PFSK-1 (cell line): ENCODE results near the gene ING1.

Experiments
- POLR2AphosphoS5 ChIP-seq: IDR thresholded peaks from 2 replicates; pipeline ENCODE4 v1.6.1; 2012; ENCODE audit warnings: low read depth, mild to moderate bottlenecking, control low read depth, low read length, moderate library complexity
- TAF1 ChIP-seq: IDR thresholded peaks from 2 replicates; pipeline ENCODE4 v1.6.1; 2012; ENCODE audit warnings: low read length, control low read depth, borderline replicate concordance; ENCODE audit not compliant: insufficient read depth
- TF ChIP-seq, protein P1 (sequence below), 2 experiments: IDR thresholded peaks; 2 replicates each; pipeline versions ENCODE4 v1.6.1 to v1.8.0; 2011 to 2012; ENCODE audit warnings: low read depth in 2 of 2, low read length in 2 of 2, control low read depth in 1 of 2, inconsistent platforms in 1 of 2, mild to moderate bottlenecking in 1 of 2, moderate library complexity in 1 of 2; ENCODE audit not compliant: insufficient read depth in 1 of 2

DNA sequence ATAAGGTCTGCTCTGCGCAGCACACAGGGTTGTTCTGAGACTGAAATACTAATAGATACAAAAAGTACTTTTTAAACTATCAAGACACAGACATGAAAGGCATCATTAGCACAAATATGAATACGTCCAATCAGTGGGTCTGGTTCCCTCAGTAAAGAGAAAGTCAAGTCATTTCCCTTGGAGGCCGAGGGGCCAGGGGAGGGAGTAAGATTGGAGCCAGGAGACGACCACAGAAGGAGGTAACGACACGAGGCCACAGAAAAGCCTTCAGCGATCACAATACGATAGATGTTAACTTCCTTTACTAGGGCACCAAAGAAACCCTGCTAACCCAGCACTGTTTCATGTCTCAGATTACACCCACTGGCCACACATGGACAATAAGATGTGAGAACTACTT is 12.9 kb upstream of the ING1 start:
- no peak for TF ChIP-seq POLR2AphosphoS5
- TF ChIP-seq TAF1: no peak
- TF ChIP-seq, protein P1, sequence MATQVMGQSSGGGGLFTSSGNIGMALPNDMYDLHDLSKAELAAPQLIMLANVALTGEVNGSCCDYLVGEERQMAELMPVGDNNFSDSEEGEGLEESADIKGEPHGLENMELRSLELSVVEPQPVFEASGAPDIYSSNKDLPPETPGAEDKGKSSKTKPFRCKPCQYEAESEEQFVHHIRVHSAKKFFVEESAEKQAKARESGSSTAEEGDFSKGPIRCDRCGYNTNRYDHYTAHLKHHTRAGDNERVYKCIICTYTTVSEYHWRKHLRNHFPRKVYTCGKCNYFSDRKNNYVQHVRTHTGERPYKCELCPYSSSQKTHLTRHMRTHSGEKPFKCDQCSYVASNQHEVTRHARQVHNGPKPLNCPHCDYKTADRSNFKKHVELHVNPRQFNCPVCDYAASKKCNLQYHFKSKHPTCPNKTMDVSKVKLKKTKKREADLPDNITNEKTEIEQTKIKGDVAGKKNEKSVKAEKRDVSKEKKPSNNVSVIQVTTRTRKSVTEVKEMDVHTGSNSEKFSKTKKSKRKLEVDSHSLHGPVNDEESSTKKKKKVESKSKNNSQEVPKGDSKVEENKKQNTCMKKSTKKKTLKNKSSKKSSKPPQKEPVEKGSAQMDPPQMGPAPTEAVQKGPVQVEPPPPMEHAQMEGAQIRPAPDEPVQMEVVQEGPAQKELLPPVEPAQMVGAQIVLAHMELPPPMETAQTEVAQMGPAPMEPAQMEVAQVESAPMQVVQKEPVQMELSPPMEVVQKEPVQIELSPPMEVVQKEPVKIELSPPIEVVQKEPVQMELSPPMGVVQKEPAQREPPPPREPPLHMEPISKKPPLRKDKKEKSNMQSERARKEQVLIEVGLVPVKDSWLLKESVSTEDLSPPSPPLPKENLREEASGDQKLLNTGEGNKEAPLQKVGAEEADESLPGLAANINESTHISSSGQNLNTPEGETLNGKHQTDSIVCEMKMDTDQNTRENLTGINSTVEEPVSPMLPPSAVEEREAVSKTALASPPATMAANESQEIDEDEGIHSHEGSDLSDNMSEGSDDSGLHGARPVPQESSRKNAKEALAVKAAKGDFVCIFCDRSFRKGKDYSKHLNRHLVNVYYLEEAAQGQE (IDR thresholded peaks at IDR 0.05; ENCODE audit: insufficient read depth in 1 of 2, low read depth in 2 of 2, low read length in 2 of 2): no peak
